ENCODE data around the gene PRKAG2.
"Not testable (repeated sequence)": the region's sequence is repeated elsewhere in the genome, so short reads cannot be mapped to it uniquely, and the experiment has no call there.

Gene PRKAG2

GRCh38 chr7:151552352-151553028, 324.4 kb downstream of the PRKAG2 start:
- TF ChIP-seq POLR2A (IDR thresholded peaks at IDR 0.05; ENCODE audit: low read depth, low read length): no peak
- FAIRE-seq (no peak), DNase-seq (ENCODE audit: insufficient read length, low spot score) (no peak)

- FAIRE-seq: no peak
- no peak for DNase-seq (ENCODE audit: insufficient read length, low spot score)
- no peak for TF ChIP-seq POLR2A (IDR thresholded peaks at IDR 0.05; ENCODE audit: low read depth, low read length)
Measured at GRCh38 chr7:151551820-151552219, 325.1 kb downstream of the PRKAG2 start.

DNA sequence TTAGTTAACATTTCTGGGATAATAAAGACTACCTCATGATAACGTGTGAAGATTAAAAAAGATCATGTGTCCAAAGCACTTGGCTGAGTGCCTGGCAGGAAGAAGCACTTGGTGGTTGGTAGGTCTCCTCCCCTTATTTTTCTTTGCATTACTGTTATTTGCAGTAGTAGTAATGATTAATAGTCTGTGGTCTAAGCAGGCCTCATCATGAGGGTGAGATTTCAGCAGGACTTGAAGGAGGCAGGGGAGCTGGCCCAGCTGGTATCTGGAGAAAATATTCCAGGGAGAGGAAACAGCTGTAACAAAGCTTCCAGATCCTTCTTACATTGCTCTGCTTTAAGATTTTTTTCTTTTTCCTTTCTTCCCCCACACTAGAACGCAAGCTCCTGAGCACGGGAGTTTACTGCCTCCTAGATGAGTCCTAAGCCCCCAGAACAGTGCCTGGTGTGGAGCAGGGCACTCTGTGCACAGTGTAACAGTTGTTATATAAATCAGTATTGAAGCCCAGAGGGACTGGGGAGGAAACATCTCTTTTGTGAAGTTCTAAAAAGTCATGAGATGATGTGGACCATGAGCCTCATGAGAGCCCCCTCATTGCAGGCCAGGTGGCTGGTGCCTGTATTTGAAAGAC, 326.1 kb downstream of the PRKAG2 start:
- no peak for FAIRE-seq
- DNase-seq (ENCODE audit: insufficient read length, low spot score): no peak
- no peak for TF ChIP-seq POLR2A (IDR thresholded peaks at IDR 0.05; ENCODE audit: low read depth, low read length)

DNA sequence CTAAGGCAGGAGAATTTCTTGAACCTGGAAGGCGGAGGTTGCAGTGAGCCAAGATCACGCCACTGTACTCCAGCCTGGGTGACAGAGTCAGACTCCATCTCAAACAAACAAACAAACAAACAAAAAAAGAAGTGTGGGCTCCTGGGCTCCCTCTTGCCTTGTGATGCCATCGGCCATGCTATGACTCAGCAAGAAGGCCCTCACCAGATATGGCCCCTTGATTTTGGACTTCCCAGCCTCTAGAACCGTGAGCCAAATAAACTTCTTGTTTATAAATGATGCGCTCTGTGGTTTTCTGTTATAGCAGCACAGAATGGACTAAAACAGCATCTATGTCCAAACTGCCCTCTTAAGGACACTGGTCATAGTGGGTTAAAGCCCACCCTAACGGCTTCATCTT, 327.3 kb downstream of the PRKAG2 start:
- FAIRE-seq (no peak), DNase-seq (ENCODE audit: insufficient read length, low spot score) (no peak)
- no peak for TF ChIP-seq POLR2A (IDR thresholded peaks at IDR 0.05; ENCODE audit: low read depth, low read length)

GRCh38 chr7:151549083-151549482, 327.8 kb downstream of the PRKAG2 start:
- FAIRE-seq (no peak), DNase-seq (ENCODE audit: insufficient read length, low spot score) (no peak)
- no peak for TF ChIP-seq POLR2A (IDR thresholded peaks at IDR 0.05; ENCODE audit: low read depth, low read length)

DNA sequence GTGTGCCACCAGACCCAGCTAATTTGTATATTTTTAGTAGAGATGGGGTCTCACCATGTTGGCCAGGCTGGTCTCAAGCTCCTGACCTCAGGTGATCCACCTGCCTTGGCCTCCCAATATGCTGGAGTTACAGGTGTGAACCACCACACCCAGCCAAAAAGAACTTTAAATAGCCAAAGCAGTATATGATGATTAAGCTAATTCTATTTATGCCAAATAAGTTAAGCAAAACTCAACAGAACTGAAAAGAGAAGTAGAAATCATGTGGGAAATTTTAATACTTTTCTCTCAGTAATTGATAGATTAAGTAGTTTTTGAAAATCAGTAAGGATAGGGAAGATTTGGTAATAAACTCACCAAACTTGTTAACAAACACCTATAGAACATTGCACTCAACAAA, 332.7 kb downstream of the PRKAG2 start:
- DNase-seq (ENCODE audit: insufficient read length, low spot score): no peak
- TF ChIP-seq POLR2A (IDR thresholded peaks at IDR 0.05; ENCODE audit: low read depth, low read length): no peak
- FAIRE-seq: no peak

GRCh38 chr7:151542606-151543130, 334.2 kb downstream of the PRKAG2 start:
- FAIRE-seq: no peak
- TF ChIP-seq POLR2A (IDR thresholded peaks at IDR 0.05; ENCODE audit: low read depth, low read length): no peak
- no peak for DNase-seq (ENCODE audit: insufficient read length, low spot score)

GRCh38 chr7:151541709-151542499, 335.0 kb downstream of the PRKAG2 start:
- FAIRE-seq (no peak), DNase-seq (ENCODE audit: insufficient read length, low spot score) (no peak)
- no peak for TF ChIP-seq POLR2A (IDR thresholded peaks at IDR 0.05; ENCODE audit: low read depth, low read length)

- DNase-seq (ENCODE audit: insufficient read length, low spot score): no peak
- no peak for FAIRE-seq
- no peak for TF ChIP-seq POLR2A (IDR thresholded peaks at IDR 0.05; ENCODE audit: low read depth, low read length)
Measured at GRCh38 chr7:151540146-151540545, 336.8 kb downstream of the PRKAG2 start.

DNA sequence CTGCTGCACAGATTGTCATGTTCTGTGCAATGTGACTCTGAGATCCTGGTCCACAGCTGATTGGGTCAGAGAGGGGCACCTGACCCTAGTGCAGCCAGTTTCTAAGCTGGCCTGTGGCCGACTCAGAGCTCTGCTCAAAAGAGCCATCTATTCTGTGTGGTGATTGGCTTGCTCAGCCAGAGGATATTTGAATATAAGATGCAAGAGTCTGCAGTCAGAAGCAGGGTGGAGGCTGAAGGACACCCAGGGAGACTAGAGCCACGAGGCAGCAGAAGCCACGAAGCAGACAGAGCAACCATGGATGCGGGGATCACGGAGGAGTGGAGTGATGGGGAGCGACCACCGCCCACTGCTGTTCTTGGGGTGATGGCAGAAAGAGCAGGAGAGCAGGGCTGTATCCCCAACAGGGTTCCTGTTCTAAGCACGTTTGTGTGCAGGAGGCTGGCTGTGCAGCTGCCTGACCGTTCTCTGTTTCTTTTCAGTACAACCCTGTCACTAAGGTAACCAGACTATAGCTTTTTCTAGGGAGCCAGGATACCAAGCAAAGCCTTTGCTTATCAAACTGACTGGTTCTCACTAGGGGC, 337.7 kb downstream of the PRKAG2 start:
- DNase-seq (ENCODE audit: insufficient read length, low spot score): no peak
- TF ChIP-seq POLR2A (IDR thresholded peaks at IDR 0.05; ENCODE audit: low read depth, low read length): no peak
- FAIRE-seq: no peak

DNA sequence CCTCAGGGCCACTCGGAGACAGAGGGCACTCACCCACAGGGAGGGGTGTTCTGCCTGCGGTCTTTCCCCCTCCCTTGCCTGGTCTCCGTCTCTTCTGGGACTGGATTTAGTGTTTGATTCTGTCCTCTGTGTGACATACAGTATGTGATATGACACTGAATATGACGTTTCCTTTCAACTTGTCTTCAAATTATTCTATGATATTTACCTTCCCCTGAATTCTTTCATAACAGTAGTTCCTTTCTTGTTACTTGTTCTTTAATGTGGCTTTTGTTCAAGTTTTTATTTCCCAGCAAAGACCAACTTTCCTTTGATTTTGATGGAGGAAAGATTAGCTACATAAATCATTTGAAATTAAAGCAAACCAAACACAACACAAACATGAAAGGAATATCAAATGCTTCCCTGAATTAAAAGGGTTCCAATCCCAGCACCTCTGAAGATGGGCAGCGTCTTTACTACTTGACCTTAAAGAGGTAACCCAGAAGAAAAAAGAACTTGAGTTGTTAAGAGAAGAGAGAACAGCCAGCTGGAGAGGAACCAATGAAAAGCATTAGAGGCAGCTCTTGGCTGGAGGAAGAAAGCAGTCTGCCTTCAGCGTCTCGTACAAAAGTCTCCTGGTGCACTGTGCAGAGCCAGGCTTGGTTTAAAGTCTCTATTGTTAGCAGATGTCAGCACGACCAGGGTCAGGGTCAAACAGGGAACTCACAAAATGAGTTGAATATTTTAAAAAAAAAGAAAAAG, 338.9 kb downstream of the PRKAG2 start:
- no peak for TF ChIP-seq POLR2A (IDR thresholded peaks at IDR 0.05; ENCODE audit: low read depth, low read length)
- FAIRE-seq: no peak

DNA sequence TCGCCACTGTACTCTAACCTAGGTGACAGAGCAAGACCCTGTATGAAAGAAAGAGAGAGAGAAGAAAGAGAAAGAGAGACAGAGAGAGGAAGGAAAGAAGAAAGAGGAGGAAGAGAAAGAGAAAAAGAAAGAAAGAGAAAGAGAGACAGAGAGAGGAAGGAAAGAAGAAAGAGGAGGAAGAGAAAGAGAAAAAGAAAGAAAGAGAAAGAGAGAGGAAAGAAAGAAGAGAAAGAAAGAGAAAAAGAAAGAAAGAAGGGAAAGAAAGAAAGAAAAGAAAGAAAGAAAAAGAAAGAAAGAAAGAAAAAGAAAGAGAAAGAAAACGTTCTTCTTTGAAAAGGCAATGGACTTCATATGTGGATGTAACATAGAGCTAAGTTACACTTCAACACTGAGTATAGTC, 340.7 kb downstream of the PRKAG2 start:
- not testable (repeated sequence) for DNase-seq (ENCODE audit: insufficient read length, low spot score); FAIRE-seq

More for the DNA sequence above, 338.9 kb downstream of the PRKAG2 start:
- DNase-seq (ENCODE audit: insufficient read length, low spot score): no peak

- DNase-seq (ENCODE audit: insufficient read length, low spot score) (no peak), FAIRE-seq (no peak)
Measured at GRCh38 chr7:151529842-151530241, 347.1 kb downstream of the PRKAG2 start.

More at GRCh38 chr7:151529842-151530241, 347.1 kb downstream of the PRKAG2 start:
- TF ChIP-seq POLR2A (IDR thresholded peaks at IDR 0.05; ENCODE audit: low read depth, low read length): no peak

Measured in H54 (cell line).